GM19023 (cell line): ENCODE data around the gene ADCY9.
"Not testable (repeated sequence)": the region's sequence is repeated elsewhere in the genome, so short reads cannot be mapped to it uniquely, and the experiment has no call there.

ENCODE experiments used
- ATAC-seq: cut with Tn5 transposase; IDR thresholded peaks from one replicate; pipeline ENCODE4 v1.9.1; 2021; ENCODE audit warnings: mild to moderate bottlenecking, moderate library complexity; ENCODE audit not compliant: unreplicated experiment

The ADCY9 gene

DNA sequence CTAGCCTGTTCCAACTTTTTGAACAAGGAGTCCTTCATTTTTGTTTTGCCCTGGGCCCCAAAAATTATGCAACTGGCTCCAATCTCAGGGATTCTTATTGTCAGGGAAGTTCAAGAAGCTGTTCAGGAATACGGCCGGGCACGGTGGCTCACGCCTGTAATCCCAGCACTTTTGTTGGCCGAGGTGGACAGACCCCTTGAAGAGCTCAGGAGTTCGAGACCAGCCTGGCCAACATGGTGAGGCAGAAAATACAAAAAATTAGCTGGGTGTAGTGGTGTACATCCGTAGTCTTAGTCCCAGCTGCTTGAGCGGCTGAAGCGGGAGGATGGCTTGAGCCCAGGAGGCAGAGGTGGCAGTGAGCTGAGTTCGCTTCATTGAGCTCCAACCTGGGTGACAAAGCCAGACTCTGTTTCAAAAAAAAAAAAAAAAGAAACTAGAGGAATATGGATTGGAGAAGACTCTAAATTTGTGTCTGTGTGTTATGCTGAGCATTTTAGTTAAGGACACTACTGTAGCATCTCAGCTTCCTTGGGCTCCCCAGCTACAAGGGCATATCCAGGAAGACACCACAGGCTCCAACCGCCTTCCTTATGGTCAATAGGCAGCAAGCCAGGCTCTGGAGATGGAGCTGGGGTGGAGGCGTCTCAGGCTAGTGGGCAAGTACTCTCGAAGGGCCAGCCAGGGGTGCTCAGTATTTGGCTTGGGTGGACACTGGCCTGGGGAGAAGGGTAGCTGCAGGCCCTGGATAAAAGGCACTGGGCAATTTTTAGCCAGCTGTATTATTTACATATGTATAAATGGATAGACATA is 179.0 kb downstream of the ADCY9 start:
- no peak for ATAC-seq

DNA sequence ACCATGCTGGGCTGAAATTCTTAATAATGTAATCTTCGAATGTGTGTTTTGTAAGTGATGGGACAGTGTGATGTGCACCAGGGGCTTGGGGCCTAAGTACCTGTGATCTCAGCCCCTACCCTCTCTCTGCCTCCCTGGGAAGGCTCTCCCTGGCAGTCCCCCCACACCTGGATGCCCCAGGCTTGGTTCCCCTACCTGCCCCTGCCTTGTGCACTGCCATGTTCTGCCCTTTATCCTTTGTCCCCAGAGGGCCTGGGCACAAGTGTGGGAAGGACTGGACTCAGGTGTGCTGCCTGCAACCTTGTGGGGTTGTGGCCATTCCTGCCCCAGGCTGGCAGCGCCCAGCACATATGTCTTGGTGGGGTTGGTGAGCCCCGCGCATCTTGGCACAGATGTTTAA is 180.3 kb downstream of the ADCY9 start:
- ATAC-seq = no peak

DNA sequence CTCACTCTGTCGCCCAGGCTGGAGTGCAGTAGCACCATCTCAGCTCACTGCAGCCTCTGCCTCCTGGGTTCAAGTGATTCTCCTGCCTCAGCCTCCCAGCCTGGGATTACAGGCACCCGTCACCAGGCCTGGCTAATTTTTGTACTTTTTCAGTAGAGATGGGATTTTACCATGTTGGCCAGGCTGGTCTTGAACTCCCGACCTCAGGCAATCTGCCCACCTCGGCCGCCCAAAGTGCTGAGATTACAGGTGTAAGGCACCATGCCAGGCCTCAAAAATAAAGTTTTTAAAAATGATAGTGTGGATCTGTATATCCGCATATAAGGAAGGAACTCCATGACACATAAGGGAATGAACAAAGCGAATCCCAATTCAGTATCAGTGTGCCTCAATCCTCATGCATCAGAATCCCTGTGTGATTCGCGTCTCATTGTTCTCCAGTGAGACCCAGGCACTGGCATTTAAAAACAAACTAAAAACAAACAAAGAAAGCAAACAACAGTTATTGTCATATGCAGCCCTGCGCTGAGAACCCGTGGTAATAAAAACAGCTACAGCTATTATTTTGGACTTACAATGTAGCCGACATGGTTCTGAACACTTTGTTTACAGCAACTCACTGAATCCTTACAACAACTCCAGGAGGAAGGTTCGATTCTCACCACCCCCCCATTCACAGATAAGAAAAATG is 181.6 kb downstream of the ADCY9 start:
- ATAC-seq = no peak

DNA sequence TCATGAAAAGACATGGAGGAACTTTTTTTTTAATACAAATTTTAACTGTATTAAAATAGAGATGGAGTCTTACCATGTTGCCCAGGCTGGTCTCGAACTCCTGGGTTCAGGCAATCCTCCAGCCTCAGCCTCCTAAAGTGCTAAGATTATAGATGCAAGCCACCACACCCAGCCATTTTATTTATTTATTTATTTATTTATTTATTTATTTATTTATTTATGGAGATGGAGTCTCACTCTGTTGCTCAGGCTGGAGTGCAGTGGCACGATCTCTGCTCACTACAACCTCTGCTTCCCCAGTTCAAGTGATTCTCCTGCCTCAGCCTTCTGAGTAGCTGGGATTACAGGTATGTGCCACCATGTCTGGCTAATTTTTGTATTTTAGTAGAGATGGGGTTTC is 189.1 kb downstream of the ADCY9 start:
- ATAC-seq = not testable (repeated sequence)

DNA sequence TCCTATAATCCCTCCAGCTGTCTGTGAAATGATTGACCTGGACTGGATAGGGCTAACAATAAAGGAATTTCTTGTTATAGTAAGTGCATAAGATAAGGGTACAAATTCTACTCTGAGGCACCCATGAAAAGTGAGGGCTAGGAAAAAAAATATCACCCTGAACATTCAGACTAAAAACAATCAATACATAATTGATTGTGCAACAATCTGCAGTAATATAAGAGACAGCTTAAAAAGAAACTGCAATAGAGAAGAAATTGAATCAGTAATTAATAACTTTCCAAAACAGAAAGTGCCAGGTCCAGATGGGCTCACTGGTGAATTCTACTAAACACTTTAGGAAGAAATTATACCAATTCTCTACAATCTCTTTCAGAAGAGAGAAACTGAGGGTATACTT is 191.5 kb downstream of the ADCY9 start:
- no peak for ATAC-seq

DNA sequence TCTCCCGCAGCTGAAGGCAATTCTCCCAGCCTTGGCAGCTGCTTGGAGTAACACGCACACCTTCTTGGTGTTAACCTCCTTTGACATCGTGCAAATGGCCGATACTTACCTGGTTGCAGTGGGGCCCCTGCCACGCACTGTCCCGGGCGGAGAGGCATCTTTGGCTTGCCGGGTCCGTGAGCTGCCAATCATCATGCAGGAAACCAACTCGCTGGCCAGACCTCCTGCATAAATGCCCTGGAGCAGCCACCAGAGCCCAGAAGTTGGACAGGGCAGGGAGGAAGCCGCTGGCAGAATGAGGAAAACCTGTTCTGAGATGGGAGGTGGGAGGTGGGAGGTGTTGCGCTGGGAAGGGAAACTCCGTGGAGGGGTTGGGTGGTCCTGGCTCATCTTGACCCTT is 194.0 kb downstream of the ADCY9 start:
- no peak for ATAC-seq

DNA sequence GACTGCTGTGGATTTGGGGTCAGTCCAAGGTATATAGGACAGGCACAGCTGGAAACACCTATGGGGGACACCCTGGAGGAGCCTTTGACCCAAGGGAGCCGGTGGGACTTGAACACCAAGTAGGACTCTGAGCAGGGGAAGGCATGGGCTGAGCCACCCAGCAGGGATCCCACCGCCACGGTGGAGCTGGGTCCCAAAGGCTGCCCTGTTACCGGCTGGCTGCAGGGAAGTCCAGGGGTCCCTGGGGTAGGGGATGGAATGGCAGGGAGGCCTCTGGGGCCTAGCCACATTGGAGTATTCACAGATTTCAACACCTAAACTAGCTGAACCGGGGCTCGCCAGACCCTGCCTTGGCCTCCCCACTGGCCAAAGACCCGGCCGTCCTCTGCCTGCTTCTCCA is 196.0 kb downstream of the ADCY9 start:
- no peak for ATAC-seq

DNA sequence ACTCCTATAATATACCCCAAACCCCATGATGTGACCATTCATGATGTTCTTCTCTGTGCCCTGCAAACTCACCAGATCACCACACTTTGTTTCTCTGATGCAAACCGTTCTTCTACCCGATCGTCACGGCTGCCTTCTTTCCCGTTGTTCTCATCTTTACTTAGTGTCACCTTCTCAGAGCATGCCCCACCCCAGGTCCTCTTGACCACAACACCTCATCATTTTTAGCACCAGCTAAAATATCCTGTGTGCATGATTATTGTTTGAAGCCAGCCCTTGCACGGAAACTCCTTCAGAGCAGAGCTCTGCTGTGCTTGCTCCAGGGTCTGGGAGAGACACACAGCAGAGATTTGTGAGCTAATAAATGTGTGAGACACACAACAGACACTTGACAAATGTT is 196.8 kb downstream of the ADCY9 start:
- ATAC-seq = no peak

DNA sequence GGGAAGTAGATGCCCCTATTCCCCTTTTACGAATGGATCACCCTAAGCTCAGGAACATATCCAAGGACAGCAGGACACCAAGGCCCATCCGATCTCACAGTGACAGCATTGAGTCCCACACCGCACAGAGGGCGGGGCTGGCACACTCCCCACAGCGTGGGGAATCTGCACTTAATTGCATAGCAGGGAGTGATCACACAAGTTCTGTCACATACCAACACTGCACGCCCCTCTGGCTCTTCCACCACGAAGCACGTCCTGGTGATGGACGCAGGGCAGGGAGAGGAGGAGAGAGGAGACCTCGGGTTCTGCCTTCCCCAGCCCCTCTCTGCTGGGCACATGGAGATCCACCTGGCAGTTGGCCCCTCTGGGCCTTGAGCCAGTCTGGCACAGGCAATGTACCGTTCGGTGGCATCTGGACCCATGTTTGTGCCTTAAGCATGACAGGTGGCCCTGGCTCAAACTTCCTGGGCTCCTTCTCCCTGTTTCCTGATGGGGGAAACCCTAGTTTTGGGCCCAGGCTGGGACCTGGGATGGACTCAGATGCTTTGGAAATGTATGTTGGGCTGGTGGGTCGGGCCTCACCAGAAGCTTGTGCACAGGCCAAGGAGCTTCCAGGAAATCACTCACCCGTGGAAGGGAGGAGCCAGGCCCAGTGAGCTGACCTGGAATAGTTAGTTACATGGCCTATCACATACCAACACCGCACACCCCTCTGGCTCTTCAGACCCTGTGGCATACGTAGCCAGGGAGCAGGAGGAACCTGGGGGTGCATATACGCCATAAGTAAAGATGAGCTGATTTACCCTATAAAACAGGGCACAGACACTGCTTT is 200.6 kb downstream of the ADCY9 start:
- ATAC-seq = no peak

DNA sequence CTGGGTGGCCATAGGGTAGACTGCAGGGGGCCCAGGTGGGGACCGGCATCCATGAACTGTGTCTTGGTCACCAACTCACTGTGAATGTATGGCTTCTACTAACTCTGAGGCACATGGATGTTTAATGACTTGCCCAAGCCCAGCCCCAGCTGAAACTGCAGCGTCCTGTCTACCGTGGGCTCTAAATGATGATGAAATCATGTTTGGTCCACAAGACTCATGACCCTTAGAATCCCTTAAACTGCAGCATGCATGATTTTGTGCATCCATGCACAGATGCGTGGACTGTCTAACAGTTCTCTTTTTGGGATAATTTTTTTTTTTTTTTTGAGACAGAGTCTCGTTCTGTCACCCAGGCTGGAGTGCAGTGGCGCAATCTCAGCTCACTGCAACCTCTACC is 203.3 kb downstream of the ADCY9 start:
- ATAC-seq = no peak
